Astrocyte (in vitro differentiated cells and primary cell): ENCODE results near the gene MESD. TPM values are rescaled to one million over a fixed set of nuclear protein-coding genes. Genes with fewer than 3 reads are reported as not detected.

ENCODE experiments used
- DNase-seq: peaks from one replicate; pipeline ENCODE4 v3.0.0-alpha.2; 2010; ENCODE audit warnings: low read depth
- FAIRE-seq: peaks from 2 replicates; lab custom pipeline; 2011; peaks lifted over from hg19 to GRCh38; lab: Jason Lieb, UNC
- H2AFZ ChIP-seq: 2 replicates; pipeline ENCODE4 v1.6.0; 2012; ENCODE audit warnings: low read depth, low read length, inconsistent platforms
- H3K27ac ChIP-seq: 2 replicates; pipeline ENCODE4 v1.5.1; 2011; ENCODE audit warnings: low read depth, low read length, inconsistent platforms
- H3K27me3 ChIP-seq: 2 replicates; pipeline ENCODE4 v1.6.0; 2011; ENCODE audit warnings: low read length, inconsistent platforms; ENCODE audit not compliant: insufficient read depth
- H3K36me3 ChIP-seq: 2 replicates; pipeline ENCODE4 v1.5.1; 2011; ENCODE audit warnings: low read length, inconsistent platforms; ENCODE audit not compliant: insufficient read depth
- H3K4me1 ChIP-seq: 2 replicates; pipeline ENCODE4 v1.5.1; 2011; ENCODE audit warnings: low read length, inconsistent platforms; ENCODE audit not compliant: insufficient read depth
- H3K4me2 ChIP-seq: 2 replicates; pipeline ENCODE4 v1.6.0; 2012; ENCODE audit warnings: low read length, inconsistent platforms
- H3K4me3 ChIP-seq: 2 replicates; pipeline ENCODE4 v1.5.1; 2011; ENCODE audit warnings: low read depth, mild to moderate bottlenecking, low read length, inconsistent platforms; ENCODE audit not compliant: insufficient read depth
- H3K79me2 ChIP-seq: 2 replicates; pipeline ENCODE4 v1.6.0; 2012; ENCODE audit warnings: mild to moderate bottlenecking, low read length, inconsistent platforms; ENCODE audit not compliant: insufficient read depth
- H3K9ac ChIP-seq: 2 replicates; pipeline ENCODE4 v1.6.0; 2012; ENCODE audit warnings: mild to moderate bottlenecking, low read length, inconsistent platforms
- H3K9me3 ChIP-seq: 2 replicates; pipeline ENCODE4 v1.5.1; 2012; ENCODE audit warnings: low read depth, mild to moderate bottlenecking, low read length, inconsistent platforms; ENCODE audit not compliant: insufficient read depth
- H4K20me1 ChIP-seq: 2 replicates; pipeline ENCODE4 v1.6.0; 2012; ENCODE audit warnings: low read length, inconsistent platforms; ENCODE audit not compliant: insufficient read depth
- H3K27ac Mint-ChIP-seq: one replicate; pipeline ENCODE4 v1.8.0; 2021; ENCODE audit warnings: mild to moderate bottlenecking, mixed read lengths; ENCODE audit not compliant: unreplicated experiment
- H3K27me3 Mint-ChIP-seq: one replicate; pipeline ENCODE4 v1.8.0; 2021; ENCODE audit warnings: low read depth, mixed read lengths; ENCODE audit not compliant: unreplicated experiment
- H3K36me3 Mint-ChIP-seq: one replicate; pipeline ENCODE4 v1.8.0; 2021; ENCODE audit warnings: low read depth, mixed read lengths; ENCODE audit not compliant: unreplicated experiment
- H3K4me1 Mint-ChIP-seq: one replicate; pipeline ENCODE4 v1.8.0; 2021; ENCODE audit warnings: low read depth, mixed read lengths; ENCODE audit not compliant: unreplicated experiment
- H3K4me3 Mint-ChIP-seq: one replicate; pipeline ENCODE4 v1.8.0; 2021; ENCODE audit warnings: mild to moderate bottlenecking, moderate library complexity, mixed read lengths; ENCODE audit not compliant: unreplicated experiment
- H3K9me3 Mint-ChIP-seq: one replicate; pipeline ENCODE4 v1.8.0; 2021; ENCODE audit warnings: mild to moderate bottlenecking, mixed read lengths; ENCODE audit not compliant: unreplicated experiment
- EZH2 ChIP-seq: IDR thresholded peaks from 2 replicates; pipeline ENCODE4 v1.6.1; 2012; ENCODE audit warnings: mild to moderate bottlenecking, low read length, inconsistent platforms; ENCODE audit not compliant: insufficient read depth
- total RNA-seq: library from RNA; stranded (reverse); gene quantifications from 2 replicates; pipeline ENCODE4 v1.2.1, GENCODE V29; 2021
- TF ChIP-seq, protein P1 (sequence below): IDR thresholded peaks from 2 replicates; pipeline ENCODE4 v1.5.1; 2011; ENCODE audit warnings: low read depth, mild to moderate bottlenecking, inconsistent platforms, low read length, moderate library complexity; ENCODE audit not compliant: insufficient read depth

MESD gene
- total RNA-seq, 1 donor from 2014 or later = 33.1 TPM

- H3K27me3 Mint-ChIP-seq = peaks cover 27% of the 10 kb centered on the region
- TF ChIP-seq EZH2 = no peak
- TF ChIP-seq, protein P1, sequence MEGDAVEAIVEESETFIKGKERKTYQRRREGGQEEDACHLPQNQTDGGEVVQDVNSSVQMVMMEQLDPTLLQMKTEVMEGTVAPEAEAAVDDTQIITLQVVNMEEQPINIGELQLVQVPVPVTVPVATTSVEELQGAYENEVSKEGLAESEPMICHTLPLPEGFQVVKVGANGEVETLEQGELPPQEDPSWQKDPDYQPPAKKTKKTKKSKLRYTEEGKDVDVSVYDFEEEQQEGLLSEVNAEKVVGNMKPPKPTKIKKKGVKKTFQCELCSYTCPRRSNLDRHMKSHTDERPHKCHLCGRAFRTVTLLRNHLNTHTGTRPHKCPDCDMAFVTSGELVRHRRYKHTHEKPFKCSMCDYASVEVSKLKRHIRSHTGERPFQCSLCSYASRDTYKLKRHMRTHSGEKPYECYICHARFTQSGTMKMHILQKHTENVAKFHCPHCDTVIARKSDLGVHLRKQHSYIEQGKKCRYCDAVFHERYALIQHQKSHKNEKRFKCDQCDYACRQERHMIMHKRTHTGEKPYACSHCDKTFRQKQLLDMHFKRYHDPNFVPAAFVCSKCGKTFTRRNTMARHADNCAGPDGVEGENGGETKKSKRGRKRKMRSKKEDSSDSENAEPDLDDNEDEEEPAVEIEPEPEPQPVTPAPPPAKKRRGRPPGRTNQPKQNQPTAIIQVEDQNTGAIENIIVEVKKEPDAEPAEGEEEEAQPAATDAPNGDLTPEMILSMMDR = no peak
- peaks cover 5% of the 10 kb centered on the region for H3K36me3 ChIP-seq
These were observed 63.5 kb downstream of the MESD start for GRCh38 chr15:80926126-80926525.

DNA sequence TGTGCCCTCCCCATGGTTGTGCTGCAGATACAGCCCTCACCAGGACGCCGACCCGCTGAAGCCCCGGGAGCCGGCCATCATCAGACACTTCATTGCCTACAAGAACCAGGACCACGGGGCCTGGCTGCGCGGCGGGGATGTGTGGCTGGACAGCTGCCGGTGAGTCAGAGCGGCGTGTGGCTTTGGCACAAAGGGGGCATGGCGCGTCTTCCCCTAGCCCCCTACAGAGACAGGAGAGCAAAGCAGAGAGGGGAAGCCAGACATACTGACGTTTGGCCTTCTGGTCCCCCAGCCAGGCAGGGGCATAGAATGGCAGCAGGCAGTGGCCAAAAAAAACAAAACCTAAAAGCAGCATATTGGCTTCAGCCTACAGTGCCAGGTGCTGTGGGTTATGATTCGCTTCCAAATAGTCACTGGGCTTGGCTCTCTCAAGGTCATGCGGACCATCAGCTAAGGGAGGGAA is 64.0 kb downstream of the MESD start:
- DNase-seq (peak; percentile 67), FAIRE-seq (no peak)
- peaks cover 13% of the 10 kb centered on the region for H3K36me3 Mint-ChIP-seq
- Histone ChIP-seq H3K27ac (no peak overlapping the region), H3K4me2 (peak overlapping the region; percentile 40), H3K27me3 (no peaks in the 10 kb centered on the region), H3K4me1 (peaks cover 30% of the 10 kb centered on the region), H4K20me1 (no peaks in the 10 kb centered on the region), H3K4me3 (no peak overlapping the region), H3K79me2 (no peaks in the 10 kb centered on the region), H3K9me3 (no peaks in the 10 kb centered on the region), H3K9ac (no peak overlapping the region), H2AFZ (no peak overlapping the region), H3K36me3 (peaks cover 5% of the 10 kb centered on the region)
- peaks cover 5% of the 10 kb centered on the region for H3K4me1 Mint-ChIP-seq
- no peaks in the 10 kb centered on the region for H3K9me3 Mint-ChIP-seq
- H3K27me3 Mint-ChIP-seq = peaks cover 27% of the 10 kb centered on the region
- H3K27ac Mint-ChIP-seq = no peak overlapping the region
- no peak overlapping the region for H3K4me3 Mint-ChIP-seq
- TF ChIP-seq, protein P1 = no peak
- no peak for TF ChIP-seq EZH2

More at GRCh38 chr15:80926126-80926525, 63.5 kb downstream of the MESD start:
- Histone ChIP-seq H3K27me3 (no peaks in the 10 kb centered on the region), H4K20me1 (no peaks in the 10 kb centered on the region), H3K79me2 (no peaks in the 10 kb centered on the region), H3K4me3 (no peak overlapping the region), H3K4me2 (peak overlapping the region; percentile 40), H2AFZ (no peak overlapping the region), H3K9me3 (no peaks in the 10 kb centered on the region), H3K27ac (no peak overlapping the region), H3K9ac (no peak overlapping the region), H3K4me1 (peaks cover 30% of the 10 kb centered on the region)
- DNase-seq = no peak
- Mint-ChIP-seq H3K27ac (no peak overlapping the region), H3K4me1 (peaks cover 5% of the 10 kb centered on the region), H3K36me3 (peaks cover 13% of the 10 kb centered on the region), H3K4me3 (no peak overlapping the region), H3K9me3 (no peaks in the 10 kb centered on the region)
- no peak for FAIRE-seq

DNA sequence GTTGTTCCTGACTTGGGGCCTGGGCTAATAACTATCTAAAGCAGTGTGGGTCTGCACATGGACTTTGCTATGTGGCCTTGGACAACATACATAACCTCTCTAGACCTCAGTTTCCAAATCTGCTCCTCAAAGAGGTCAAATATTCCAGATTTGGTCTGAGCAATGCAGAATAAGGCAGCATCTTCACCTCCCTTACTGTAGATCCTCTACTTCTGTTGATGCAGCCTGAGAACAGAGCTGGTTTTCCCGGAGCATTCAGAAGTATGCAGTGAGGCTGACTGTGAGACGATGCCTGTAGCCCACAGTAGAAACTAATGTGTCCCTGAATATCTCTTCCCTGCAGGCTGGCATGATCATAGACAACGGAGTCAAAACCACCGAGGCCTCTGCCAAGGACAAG is 65.3 kb downstream of the MESD start:
- Histone ChIP-seq H3K4me2 (no peak overlapping the region), H3K4me3 (no peak overlapping the region), H3K79me2 (no peaks in the 10 kb centered on the region), H4K20me1 (no peaks in the 10 kb centered on the region), H3K36me3 (peaks cover 5% of the 10 kb centered on the region), H3K27me3 (no peaks in the 10 kb centered on the region), H3K4me1 (peaks cover 19% of the 10 kb centered on the region), H3K9ac (no peak overlapping the region), H3K9me3 (no peaks in the 10 kb centered on the region), H3K27ac (no peak overlapping the region), H2AFZ (no peak overlapping the region)
- FAIRE-seq (no peak), DNase-seq (no peak)
- H3K4me1 Mint-ChIP-seq = peaks cover under 1% of the 10 kb centered on the region
- TF ChIP-seq, protein P1 = no peak
- no peak for TF ChIP-seq EZH2
- H3K9me3 Mint-ChIP-seq = no peaks in the 10 kb centered on the region
- H3K4me3 Mint-ChIP-seq = no peak overlapping the region
- no peak overlapping the region for H3K27ac Mint-ChIP-seq
- peaks cover 29% of the 10 kb centered on the region for H3K27me3 Mint-ChIP-seq
- peaks cover 12% of the 10 kb centered on the region for H3K36me3 Mint-ChIP-seq
